Stimulated activated CD4-positive, alpha-beta T cell treated with anti-CD3 and anti-CD28 coated beads, Interleukin-4, amount 100 ng/mL, for 1 hour (primary cell): ENCODE measurements around the gene MRPL57.
"Not testable (repeated sequence)": the region's sequence is repeated elsewhere in the genome, so short reads cannot be mapped to it uniquely, and the experiment has no call there.

Source experiments
- DNase-seq: peaks from one replicate; pipeline ENCODE4 v3.0.0-alpha.2; 2020

The MRPL57 gene

GRCh38 chr13:21197606-21198225, 21.3 kb downstream of the MRPL57 start:
- not testable (repeated sequence) for DNase-seq

DNA sequence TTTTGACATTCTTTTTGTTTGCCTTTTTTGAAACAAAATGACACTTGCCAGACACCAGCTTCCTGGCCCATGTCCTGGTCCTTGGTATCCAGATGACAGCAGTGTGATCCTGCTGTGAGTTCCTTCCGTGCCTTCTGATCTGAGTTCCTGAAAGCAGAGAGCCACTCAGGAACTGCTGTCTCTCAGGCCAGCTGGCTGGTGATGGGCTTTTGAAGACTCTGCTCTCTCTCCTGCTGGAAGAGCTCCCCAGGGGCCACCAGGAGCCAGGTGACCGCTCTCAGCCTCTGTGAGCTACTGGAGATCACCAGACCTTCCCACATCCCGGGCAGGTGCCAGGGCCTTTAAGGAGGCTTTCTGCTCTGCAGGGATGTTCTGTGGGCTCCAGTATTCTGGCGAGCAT, 21.9 kb downstream of the MRPL57 start:
- not testable (repeated sequence) for DNase-seq

DNA sequence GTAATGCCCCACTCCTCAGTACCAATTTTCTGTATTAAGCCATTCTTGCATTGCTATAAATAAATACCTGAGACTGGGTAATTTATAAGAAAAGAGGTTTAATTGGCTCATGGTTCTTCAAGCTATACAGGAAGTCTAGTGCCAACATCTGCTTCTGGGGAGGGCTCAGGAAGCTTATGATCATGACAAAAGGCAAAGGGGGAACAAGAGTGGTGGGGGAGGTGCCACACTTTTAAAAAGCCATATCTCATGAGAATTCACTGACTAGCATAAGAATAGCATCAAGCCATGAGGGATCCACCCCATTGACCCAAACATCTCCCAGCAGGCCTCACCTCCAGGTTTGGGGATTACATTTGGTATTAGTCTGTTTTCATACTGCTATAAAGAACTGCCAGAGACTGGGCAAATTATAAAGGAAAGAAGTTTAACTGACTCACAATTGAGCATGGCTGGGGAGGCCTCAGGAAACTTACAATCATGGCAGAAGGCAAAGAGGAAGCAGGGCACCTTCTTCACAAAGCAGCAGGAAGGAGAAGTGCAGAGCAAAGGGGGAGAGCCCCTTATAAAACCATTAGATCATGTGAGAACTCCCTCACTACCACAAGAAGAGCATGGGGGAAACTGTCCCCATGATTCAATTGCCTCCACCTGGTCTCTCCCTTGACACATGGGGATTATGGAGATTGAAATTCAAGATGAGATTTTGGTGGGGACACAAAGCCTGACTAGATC, 25.2 kb downstream of the MRPL57 start:
- DNase-seq = not testable (repeated sequence)

DNA sequence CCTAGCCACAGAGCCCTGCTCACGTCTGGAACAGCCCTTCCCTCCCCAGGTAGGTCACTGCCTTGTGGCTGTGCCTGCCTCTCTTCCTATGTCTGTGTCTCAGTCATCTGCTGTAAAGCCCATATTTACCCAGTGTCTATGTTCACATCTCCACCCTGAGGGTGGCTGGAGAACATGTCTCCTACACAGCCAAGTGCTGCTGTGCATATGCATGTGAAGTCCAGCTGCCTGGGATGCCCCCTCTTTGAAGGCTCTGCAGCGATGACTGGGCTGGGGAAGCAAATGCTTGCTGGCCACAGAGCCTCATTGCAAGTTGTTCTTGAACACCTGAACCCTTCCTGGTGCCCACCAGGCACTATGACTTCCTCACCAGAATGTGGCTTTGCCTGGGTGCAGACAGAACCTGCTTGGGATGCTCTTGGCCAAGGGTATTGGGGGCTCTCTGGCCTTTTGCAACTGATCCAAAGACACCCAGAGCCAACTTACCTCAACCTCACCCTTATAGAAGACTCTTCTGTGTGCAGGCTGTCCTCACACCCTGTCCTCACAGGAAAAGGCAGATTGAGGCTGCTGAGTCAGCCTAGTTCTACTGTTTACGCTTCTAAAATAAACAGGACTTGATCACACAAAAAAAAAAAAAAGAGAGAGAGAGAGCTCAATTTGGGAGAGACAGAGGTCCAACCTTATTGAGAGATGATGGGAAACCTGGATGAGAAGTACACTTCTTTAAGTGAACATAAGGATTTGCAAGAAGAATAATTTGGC, 26.5 kb downstream of the MRPL57 start:
- DNase-seq = no peak

- DNase-seq = no peak
These were observed 32.2 kb downstream of the MRPL57 start for GRCh38 chr13:21208652-21209154.

- DNase-seq = no peak
These were observed 35.8 kb downstream of the MRPL57 start for GRCh38 chr13:21212138-21212775.

- DNase-seq = not testable (repeated sequence)
These were observed 39.0 kb downstream of the MRPL57 start for GRCh38 chr13:21215419-21215818.

- DNase-seq = no peak
These were observed 39.9 kb downstream of the MRPL57 start for GRCh38 chr13:21216332-21216731.

GRCh38 chr13:21218351-21219035, 42.0 kb downstream of the MRPL57 start:
- no peak for DNase-seq

- no peak for DNase-seq
These were observed 42.6 kb downstream of the MRPL57 start for GRCh38 chr13:21219036-21219381.

DNA sequence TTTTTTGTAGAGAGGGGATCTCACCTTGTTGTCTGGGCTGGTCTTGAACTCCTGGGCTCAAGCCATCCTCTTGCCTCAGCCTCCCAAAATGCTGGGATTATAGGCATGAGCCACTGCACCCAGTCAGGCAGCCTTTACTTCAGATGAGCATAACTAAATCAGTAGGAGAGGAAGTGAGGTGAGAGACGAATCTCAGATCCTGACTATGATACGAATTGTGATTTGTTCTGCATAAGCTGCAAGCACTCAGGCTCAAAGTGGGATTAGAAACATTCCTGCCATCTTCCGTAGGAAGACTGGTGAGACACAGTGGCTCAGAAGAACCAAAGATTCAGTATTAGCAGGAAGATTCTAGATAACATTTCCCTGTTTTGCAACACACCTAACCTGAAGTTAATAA, 43.3 kb downstream of the MRPL57 start:
- DNase-seq = not testable (repeated sequence)

- DNase-seq = no peak
These were observed 44.8 kb downstream of the MRPL57 start for GRCh38 chr13:21221268-21221667.

- no peak for DNase-seq
These were observed 48.6 kb downstream of the MRPL57 start for GRCh38 chr13:21225082-21225481.

DNA sequence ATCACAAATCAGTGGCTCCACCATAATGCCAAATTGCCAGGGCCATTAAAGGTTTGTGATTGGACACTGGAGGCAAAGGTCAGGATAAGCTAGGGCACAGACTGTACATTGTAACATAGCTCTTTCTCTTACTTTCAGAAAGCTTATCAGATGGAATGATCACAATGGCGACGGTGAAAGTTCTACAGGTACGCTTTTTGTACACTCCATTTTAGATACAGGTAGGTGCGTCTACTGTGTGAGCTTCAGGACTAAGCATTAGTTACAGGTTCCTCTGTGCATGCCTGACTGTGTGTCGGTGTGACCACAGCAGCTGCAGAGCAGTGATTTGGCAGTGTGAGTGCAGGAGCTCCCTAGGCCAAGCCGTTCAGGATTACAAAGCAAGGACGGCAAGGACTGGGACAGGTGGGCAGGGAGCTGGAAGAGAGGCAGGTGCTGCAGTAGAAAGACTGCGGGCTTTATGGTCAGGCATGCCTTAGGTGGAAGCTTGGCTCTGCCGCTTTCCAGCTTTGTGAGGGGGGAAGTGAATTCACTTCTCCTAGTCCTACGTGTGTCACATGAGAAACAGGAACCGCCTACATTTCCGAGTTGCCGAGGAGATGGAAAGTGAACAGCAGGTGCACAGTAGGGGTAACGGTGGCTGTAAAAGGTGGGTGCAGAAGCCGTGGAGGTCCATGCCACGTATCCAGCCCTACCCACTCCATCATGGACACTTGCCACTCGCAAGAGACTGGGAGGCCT, 49.6 kb downstream of the MRPL57 start:
- DNase-seq = no peak

- DNase-seq = no peak
These were observed 51.5 kb downstream of the MRPL57 start for GRCh38 chr13:21227917-21228316.
